Epithelial cell of proximal tubule (primary cell): ENCODE measurements around the gene DKC1. TPM values are rescaled to one million over a fixed set of nuclear protein-coding genes. Genes with fewer than 3 reads are reported as not detected.
A peak's percentile ranks its signal among the peaks of the same experiment; 100 is the strongest.

Experiments
- DNase-seq: peaks from one replicate; pipeline ENCODE4 v3.0.0-alpha.2; 2011; ENCODE audit warnings: low read depth
- H3K4me3 ChIP-seq: 2 replicates; pipeline ENCODE4 v1.5.1; 2011; ENCODE audit warnings: low read depth, mild to moderate bottlenecking, low read length
- CTCF ChIP-seq: conservative IDR thresholded peaks from 2 replicates; pipeline ENCODE4 v1.5.1; 2012; ENCODE audit warnings: low read depth, mild to moderate bottlenecking, low read length
- total RNA-seq: library from RNA; depleted of rRNA; stranded (reverse); fragments of >200 nt; gene quantifications from 2 replicates; pipeline ENCODE4 v1.2.3, GENCODE V29; 2015

Gene DKC1
- total RNA-seq, 1 donor from 2014 or later = 41.2 TPM

GRCh38 chrX:154748712-154749339 is 13.8 kb upstream of the DKC1 start:
- no peak overlapping the region for H3K4me3 ChIP-seq
- TF ChIP-seq CTCF = peak; percentile 68
- no peak for DNase-seq

- no peak for TF ChIP-seq CTCF
- H3K4me3 ChIP-seq = peak overlapping the region; percentile 55
- no peak for DNase-seq
Measured at GRCh38 chrX:154749856-154750255, 12.8 kb upstream of the DKC1 start.

- DNase-seq = no peak
- TF ChIP-seq CTCF = no peak
- H3K4me3 ChIP-seq = peak within 1 kb of the TSS; percentile 55
Measured at GRCh38 chrX:154750301-154751202, 12.1 kb upstream of the DKC1 start, which contains the start of gene GAB3. GAB3 (minus strand) TSS chrX:154751077; CDS start chrX:154751025, 52 bp downstream.

- TF ChIP-seq CTCF = no peak
- H3K4me3 ChIP-seq = peak overlapping the region; percentile 4
- no peak for DNase-seq
Measured at GRCh38 chrX:154751203-154751668, 11.4 kb upstream of the DKC1 start.

- TF ChIP-seq CTCF = no peak
- no peak overlapping the region for H3K4me3 ChIP-seq
- DNase-seq = no peak
Measured at GRCh38 chrX:154751669-154752271, 10.9 kb upstream of the DKC1 start.

- DNase-seq = no peak
- no peak for TF ChIP-seq CTCF
- no peak overlapping the region for H3K4me3 ChIP-seq
Measured at GRCh38 chrX:154758696-154759095, 4.0 kb upstream of the DKC1 start.
